ENCODE measurements around the gene B2M. TPM values are rescaled to one million over a fixed set of nuclear protein-coding genes. Genes with fewer than 3 reads are reported as not detected.

Gene B2M
- total RNA-seq, 1 experiment from 2014 or later: 81.0 TPM

DNA sequence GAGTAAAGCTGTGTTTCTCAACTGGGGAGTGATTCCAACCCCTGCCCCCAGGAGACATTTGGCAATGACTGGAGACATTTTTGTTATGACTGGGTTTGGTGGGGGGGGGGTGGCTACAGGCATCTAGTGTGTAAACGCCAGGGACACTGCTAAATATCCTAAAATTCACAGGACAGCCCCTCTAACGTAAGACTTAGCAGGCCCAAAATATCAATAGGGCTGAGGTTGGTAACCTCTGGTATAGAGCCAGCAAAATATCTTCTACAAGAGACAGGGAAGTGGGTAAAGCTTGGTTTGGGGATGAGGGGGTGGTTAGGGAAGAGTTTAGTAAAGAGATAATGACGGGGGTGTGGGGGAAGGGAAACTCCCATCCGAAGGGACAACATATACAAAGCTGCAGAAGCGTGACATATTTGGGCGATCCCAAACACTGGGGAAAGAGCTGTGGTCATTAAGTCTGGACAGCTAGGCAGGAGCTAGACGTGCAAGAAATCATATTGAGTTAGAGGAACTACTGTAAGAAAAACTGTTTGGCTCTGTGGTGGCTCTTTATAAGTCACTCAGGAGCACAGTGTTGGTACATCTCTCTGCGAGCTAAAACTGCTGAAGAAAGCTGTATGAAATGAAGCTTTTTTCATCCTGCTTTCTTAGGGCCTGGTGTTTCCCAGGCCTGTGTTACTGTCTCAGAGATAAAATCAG, 24.3 kb downstream of the B2M start:
- H3K79me2 ChIP-seq (ENCODE audit: insufficient read depth, low read length): no peaks in the 10 kb centered on the region
- H4K8ac ChIP-seq (replicated peaks; ENCODE audit: insufficient read length, low read depth, low read length): no peak overlapping the region
- no peak overlapping the region for H2AK5ac ChIP-seq (ENCODE audit: insufficient read length, low read length)
- H3K27me3 ChIP-seq (ENCODE audit: insufficient read depth, low read length): no peaks in the 10 kb centered on the region
- no peak overlapping the region; a peak in 2 of 7 replicates for H3K27ac Mint-ChIP-seq
- no peak overlapping the region for H2BK12ac ChIP-seq (ENCODE audit: insufficient read length, low read depth, low read length)
- DNase-seq: no peak
- no peak overlapping the region for H2BK15ac ChIP-seq (ENCODE audit: low read depth, low read length)
- no peak overlapping the region for H4K5ac ChIP-seq (ENCODE audit: insufficient read length, low read depth, low read length)
- H3K9me3 ChIP-seq (ENCODE audit: control insufficient read depth, low read depth, low read length): no peaks in the 10 kb centered on the region
- no peak overlapping the region for H3K4me2 ChIP-seq (ENCODE audit: insufficient read depth, insufficient read length, low read length)
- no peak overlapping the region for H4K91ac ChIP-seq (ENCODE audit: insufficient read length, low read depth, low read length)
- H2BK5ac ChIP-seq (ENCODE audit: insufficient read length, low read length): no peak overlapping the region
- TF ChIP-seq, protein P1, sequence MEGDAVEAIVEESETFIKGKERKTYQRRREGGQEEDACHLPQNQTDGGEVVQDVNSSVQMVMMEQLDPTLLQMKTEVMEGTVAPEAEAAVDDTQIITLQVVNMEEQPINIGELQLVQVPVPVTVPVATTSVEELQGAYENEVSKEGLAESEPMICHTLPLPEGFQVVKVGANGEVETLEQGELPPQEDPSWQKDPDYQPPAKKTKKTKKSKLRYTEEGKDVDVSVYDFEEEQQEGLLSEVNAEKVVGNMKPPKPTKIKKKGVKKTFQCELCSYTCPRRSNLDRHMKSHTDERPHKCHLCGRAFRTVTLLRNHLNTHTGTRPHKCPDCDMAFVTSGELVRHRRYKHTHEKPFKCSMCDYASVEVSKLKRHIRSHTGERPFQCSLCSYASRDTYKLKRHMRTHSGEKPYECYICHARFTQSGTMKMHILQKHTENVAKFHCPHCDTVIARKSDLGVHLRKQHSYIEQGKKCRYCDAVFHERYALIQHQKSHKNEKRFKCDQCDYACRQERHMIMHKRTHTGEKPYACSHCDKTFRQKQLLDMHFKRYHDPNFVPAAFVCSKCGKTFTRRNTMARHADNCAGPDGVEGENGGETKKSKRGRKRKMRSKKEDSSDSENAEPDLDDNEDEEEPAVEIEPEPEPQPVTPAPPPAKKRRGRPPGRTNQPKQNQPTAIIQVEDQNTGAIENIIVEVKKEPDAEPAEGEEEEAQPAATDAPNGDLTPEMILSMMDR (conservative IDR thresholded peaks at IDR 0.05): no peak
- peaks cover 0 to 3% (median 0%) of the 10 kb centered on the region in 3 experiments; a peak in 1 of 7 replicates for H3K36me3 Mint-ChIP-seq (ENCODE audit: insufficient read depth in 1 of 3, low read depth in 3 of 3)
- H3K4ac ChIP-seq (ENCODE audit: low read depth, low read length): no peak overlapping the region
- H3K27me3 Mint-ChIP-seq (ENCODE audit: low read depth): 0 out of 2 replicates have a peak, but pooled peaks cover 2% of the 10 kb centered on the region
- H3K23ac ChIP-seq (ENCODE audit: insufficient read length, low read depth, low read length): no peak overlapping the region
- no peak overlapping the region for H3K18ac ChIP-seq (ENCODE audit: insufficient read length, low read depth, low read length)
- H4K20me1 ChIP-seq (ENCODE audit: control insufficient read depth, insufficient read depth, insufficient read length): no peaks in the 10 kb centered on the region
- WGBS (ENCODE audit: extremely low coverage, insufficient read length, low lambda C conversion rate): 100% methylated on average over 1 of the region's 8 CpGs
- no peak overlapping the region for H3K9ac ChIP-seq (ENCODE audit: extremely low read depth, insufficient read length, low read length)
- H3K14ac ChIP-seq (ENCODE audit: insufficient read depth, low read length): no peak overlapping the region
- H2BK20ac ChIP-seq (ENCODE audit: low read depth, low read length, poor library complexity, severe bottlenecking): peak overlapping the region; percentile 6
- H3K27ac ChIP-seq (ENCODE audit: insufficient read length, low read depth, low read length): no peak overlapping the region
- H3K79me1 ChIP-seq (ENCODE audit: insufficient read depth, low read depth, low read length, poor library complexity, severe bottlenecking): no peaks in the 10 kb centered on the region
- H3T11ph ChIP-seq (ENCODE audit: low read length): no peak overlapping the region
- no peak overlapping the region for H2AFZ ChIP-seq (ENCODE audit: low read length)
- H3K4me1 ChIP-seq (ENCODE audit: insufficient read depth, low read length): no peaks in the 10 kb centered on the region
- peaks cover 9 to 14% of the 10 kb centered on the region in 2 experiments; a peak in 3 of 4 replicates for H3K4me1 Mint-ChIP-seq
- peaks cover 8 to 10% of the 10 kb centered on the region in 2 experiments; a peak in 4 of 5 replicates for H3K9me3 Mint-ChIP-seq
- no peaks in the 10 kb centered on the region for H3K23me2 ChIP-seq (ENCODE audit: insufficient read length, low read depth, low read length, poor library complexity, severe bottlenecking)
- H3K4me3 Mint-ChIP-seq: no peak overlapping the region
- no peak overlapping the region for H3K56ac ChIP-seq (ENCODE audit: insufficient read length, low read depth, low read length)
- no peak overlapping the region for H2BK120ac ChIP-seq (ENCODE audit: low read depth, low read length, poor library complexity, severe bottlenecking)
